HEK293 (cell line): ENCODE results near the gene P2RX2.

Experiments used
- CTCF ChIA-PET: fragments of 350-600 bp; formaldehyde crosslinking; extraction: SDS; loops from one replicate; lab custom pipeline; 2021; ENCODE audit warnings: antibody characterized with exemption; lab: Yijun Ruan, JAX
- POLR2A ChIA-PET: fragments of 300-600 bp; formaldehyde crosslinking; extraction: SDS; loops from one replicate; lab custom pipeline; 2020; ENCODE audit warnings: antibody characterized with exemption, inconsistent platforms; lab: Yijun Ruan, JAX
- H3K27ac ChIP-seq: fragments of 200-500 bp; sonication (Bioruptor generic); 2 replicates; pipeline ENCODE4 v1.5.1; 2014; ENCODE audit warnings: low read depth, low read length, control low read depth, inconsistent platforms; ENCODE audit errors: extremely low read depth
- H3K36me3 ChIP-seq, 2 experiments: fragments of 200-500 bp in 1 of 2; sonication (Bioruptor generic) in 1 of 2; 1 replicate in 1 of 2; 2 replicates in 1 of 2; pipeline ENCODE4 v1.5.1; 2014 to 2017; ENCODE audit warnings: inconsistent platforms in 2 of 2, low read length in 2 of 2; ENCODE audit not compliant: control insufficient read depth in 2 of 2, insufficient read depth in 1 of 2
- H3K4me1 ChIP-seq: fragments of 200-500 bp; sonication (Bioruptor generic); 2 replicates; pipeline ENCODE4 v1.5.1; 2014; ENCODE audit warnings: mild to moderate bottlenecking, low read length, inconsistent platforms; ENCODE audit not compliant: control insufficient read depth, insufficient read depth
- H3K4me3 ChIP-seq: 2 replicates; pipeline ENCODE4 v1.5.1; 2011; ENCODE audit warnings: low read depth, mild to moderate bottlenecking, control low read depth, low read length, moderate library complexity
- H3K9me3 ChIP-seq: fragments of 200-500 bp; sonication (Bioruptor generic); 2 replicates; pipeline ENCODE4 v1.5.1; 2014; ENCODE audit warnings: low read depth, low read length, inconsistent platforms; ENCODE audit not compliant: control insufficient read depth, insufficient read depth
- CTCF ChIP-seq: fragments of 450-650 bp; formaldehyde crosslinking; IDR thresholded peaks from 2 replicates; pipeline ENCODE4 v1.5.1; 2016; ENCODE audit warnings: missing biosample characterization, missing genetic modification characterization
- GFI1B ChIP-seq: fragments of 450-650 bp; formaldehyde crosslinking; IDR thresholded peaks from 2 replicates; pipeline ENCODE4 v1.5.1; 2016; ENCODE audit warnings: missing biosample characterization, missing genetic modification characterization
- GLIS1 ChIP-seq: fragments of 450-650 bp; formaldehyde crosslinking; IDR thresholded peaks from 2 replicates; pipeline ENCODE4 v1.5.1; 2016; ENCODE audit warnings: missing biosample characterization, missing genetic modification characterization
- GLIS2 ChIP-seq: fragments of 450-650 bp; formaldehyde crosslinking; IDR thresholded peaks from 2 replicates; pipeline ENCODE4 v1.5.1; 2016; ENCODE audit warnings: missing biosample characterization, missing genetic modification characterization
- INSM2 ChIP-seq: fragments of 450-650 bp; formaldehyde crosslinking; IDR thresholded peaks from 2 replicates; pipeline ENCODE4 v1.5.1; 2016; ENCODE audit warnings: missing biosample characterization, missing genetic modification characterization
- KLF1 ChIP-seq: fragments of 450-650 bp; formaldehyde crosslinking; IDR thresholded peaks from 2 replicates; pipeline ENCODE4 v1.5.1; 2016; ENCODE audit warnings: missing biosample characterization, missing genetic modification characterization
- KLF9 ChIP-seq: fragments of 450-650 bp; formaldehyde crosslinking; IDR thresholded peaks from 2 replicates; pipeline ENCODE4 v1.5.1; 2016; ENCODE audit warnings: missing biosample characterization, missing genetic modification characterization, low read depth
- MYNN ChIP-seq: fragments of 450-650 bp; formaldehyde crosslinking; IDR thresholded peaks from 2 replicates; pipeline ENCODE4 v1.5.1; 2016; ENCODE audit warnings: missing biosample characterization, missing genetic modification characterization, borderline replicate concordance
- SP3 ChIP-seq: fragments of 450-650 bp; formaldehyde crosslinking; IDR thresholded peaks from 2 replicates; pipeline ENCODE4 v1.5.1; 2016; ENCODE audit warnings: missing biosample characterization, missing genetic modification characterization
- TRIM28 ChIP-seq: IDR thresholded peaks from 2 replicates; pipeline ENCODE4 v1.6.1; 2011; ENCODE audit warnings: low read length, control low read depth, borderline replicate concordance
- ZBTB44 ChIP-seq: fragments of 450-650 bp; IDR thresholded peaks from 2 replicates; pipeline ENCODE4 v1.5.1; 2018; ENCODE audit warnings: missing biosample characterization, mild to moderate bottlenecking, missing genetic modification characterization
- ZBTB7A ChIP-seq: fragments of 450-650 bp; formaldehyde crosslinking; IDR thresholded peaks from 2 replicates; pipeline ENCODE4 v1.5.1; 2016; ENCODE audit warnings: low read depth, missing biosample characterization, missing genetic modification characterization
- ZBTB8A ChIP-seq: fragments of 450-650 bp; formaldehyde crosslinking; IDR thresholded peaks from 2 replicates; pipeline ENCODE4 v1.5.1; 2016; ENCODE audit warnings: missing biosample characterization, missing genetic modification characterization
- ZFHX2 ChIP-seq: fragments of 450-650 bp; formaldehyde crosslinking; conservative IDR thresholded peaks from 2 replicates; pipeline ENCODE4 v1.5.1; 2016; ENCODE audit warnings: missing biosample characterization, missing genetic modification characterization
- ZFP37 ChIP-seq: fragments of 450-650 bp; formaldehyde crosslinking; IDR thresholded peaks from 2 replicates; pipeline ENCODE4 v1.5.1; 2016; ENCODE audit warnings: missing biosample characterization, missing genetic modification characterization
- ZNF112 ChIP-seq: fragments of 450-650 bp; formaldehyde crosslinking; IDR thresholded peaks from 2 replicates; pipeline ENCODE4 v1.5.0; 2017; ENCODE audit warnings: missing biosample characterization, missing genetic modification characterization
- ZNF16 ChIP-seq: fragments of 450-650 bp; formaldehyde crosslinking; IDR thresholded peaks from 2 replicates; pipeline ENCODE4 v1.5.1; 2016; ENCODE audit warnings: low read depth, missing biosample characterization, missing genetic modification characterization
- ZNF394 ChIP-seq: fragments of 450-650 bp; formaldehyde crosslinking; IDR thresholded peaks from 2 replicates; pipeline ENCODE4 v1.5.1; 2016; ENCODE audit warnings: missing biosample characterization, missing genetic modification characterization, mild to moderate bottlenecking, moderate library complexity, borderline replicate concordance
- ZNF777 ChIP-seq: fragments of 450-650 bp; formaldehyde crosslinking; IDR thresholded peaks from 2 replicates; pipeline ENCODE4 v1.5.1; 2017; ENCODE audit warnings: missing biosample characterization, missing genetic modification characterization, borderline replicate concordance

Gene P2RX2

GRCh38 chr12:132572106-132572505 lies 46.5 kb upstream of the P2RX2 start:
- no peak overlapping the region for H3K27ac ChIP-seq
- no peaks in the 10 kb centered on the region for H3K9me3 ChIP-seq
- no peaks in the 10 kb centered on the region for H3K4me1 ChIP-seq
- CTCF ChIA-PET: no interaction called here
- peaks cover 0 to 73% of the 10 kb centered on the region in 2 experiments; a peak in 1 of 3 replicates for H3K36me3 ChIP-seq
- no peak overlapping the region for H3K4me3 ChIP-seq
- TF ChIP-seq KLF9 (tag by site-specific recombination) (peak; percentile 37; the same call in 1 of the 2 replicates), ZNF16 (tag by site-specific recombination) (no peak), ZNF112 (tag by site-specific recombination) (no peak), ZBTB7A (tag by site-specific recombination) (no peak), SP3 (tag by site-specific recombination) (no peak), KLF1 (tag by site-specific recombination) (peak; percentile 64), ZNF394 (tag by site-specific recombination) (no peak), ZBTB44 (tag by site-specific recombination) (no peak), INSM2 (no peak), MYNN (tag by site-specific recombination) (no peak), CTCF (tag by site-specific recombination) (no peak), TRIM28 (no peak)
- POLR2A ChIA-PET: no interaction called here

DNA sequence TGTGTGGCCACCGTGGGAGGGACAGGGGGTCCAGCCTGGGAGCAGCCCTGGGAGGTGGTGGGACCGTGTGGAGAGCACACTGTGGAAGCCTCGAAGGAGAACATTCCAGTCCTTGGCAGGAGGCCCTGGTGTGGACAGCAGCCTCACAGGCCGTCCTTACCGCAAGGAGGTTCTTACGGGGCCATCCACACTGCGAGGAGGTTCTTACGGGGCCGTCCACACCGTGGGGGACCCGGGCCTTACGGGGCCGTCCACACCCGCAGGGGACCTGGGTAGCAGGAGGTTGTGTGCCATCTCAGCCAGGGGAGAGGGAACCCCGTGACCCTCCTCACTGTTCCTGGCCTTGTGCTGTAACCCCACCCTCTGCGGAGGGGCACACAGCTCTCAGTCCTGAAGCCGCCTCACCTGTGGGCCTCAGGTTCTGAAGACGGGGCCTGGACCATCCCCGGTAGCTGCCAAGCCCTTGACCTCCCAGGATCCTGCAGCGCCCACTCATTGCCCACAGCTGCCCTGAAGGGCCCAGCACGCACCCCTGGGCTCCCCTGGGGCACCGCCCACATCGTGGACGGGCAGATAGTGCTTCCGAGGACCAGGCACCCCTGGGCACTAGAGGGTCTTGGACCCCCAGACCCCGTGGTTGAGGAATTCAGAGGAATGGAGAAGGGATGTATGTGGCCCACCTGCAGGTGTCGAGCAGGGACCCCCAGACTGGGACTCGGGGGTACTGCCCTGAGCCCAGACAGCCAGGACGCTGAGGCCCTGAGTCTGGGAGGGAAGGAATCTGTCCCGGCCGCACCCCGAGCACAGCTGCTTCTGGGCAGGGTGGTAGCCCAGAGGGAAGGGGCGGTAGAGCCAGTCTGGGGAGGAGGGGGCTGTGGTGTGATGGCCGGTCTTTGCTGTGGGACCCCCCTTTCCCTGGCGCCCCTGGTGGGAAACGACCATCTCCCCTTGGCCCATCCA lies 45.5 kb upstream of the P2RX2 start:
- Histone ChIP-seq H3K4me1 (no peaks in the 10 kb centered on the region), H3K27ac (no peak overlapping the region), H3K36me3 (peaks cover 0 to 73% of the 10 kb centered on the region in 2 experiments; a peak in 1 of 3 replicates), H3K4me3 (no peak overlapping the region), H3K9me3 (no peaks in the 10 kb centered on the region)
- POLR2A ChIA-PET: no interaction called here
- CTCF ChIA-PET: no interaction called here
- TF ChIP-seq ZFP37: no peak
- no peak for TF ChIP-seq GFI1B (tag by site-specific recombination)
- TF ChIP-seq ZFHX2 (tag by site-specific recombination): no peak
- TF ChIP-seq GLIS1 (tag by site-specific recombination): peak; percentile 66
- TF ChIP-seq ZNF777: no peak
- TF ChIP-seq GLIS2 (tag by site-specific recombination): peak; percentile 50; the same call in 1 of the 2 replicates
- no peak for TF ChIP-seq ZBTB8A (tag by site-specific recombination)
